Hepatocyte (in vitro differentiated cells): ENCODE data around the gene PSMF1. TPM values are rescaled to one million over a fixed set of nuclear protein-coding genes. Genes with fewer than 3 reads are reported as not detected.

ENCODE experiments used
- DNase-seq: peaks from one replicate; pipeline ENCODE4 v3.0.0-alpha.2; 2016; ENCODE audit warnings: low spot score
- H2AFZ ChIP-seq: fragments of 200-600 bp; sonication (generic); 2 replicates; pipeline ENCODE4 v1.6.0; 2016; ENCODE audit warnings: antibody characterized with exemption, mild to moderate bottlenecking
- H3K27ac ChIP-seq: fragments of 200-600 bp; sonication (generic); 2 replicates; pipeline ENCODE4 v1.5.1; 2016; ENCODE audit warnings: mild to moderate bottlenecking
- H3K27me3 ChIP-seq: fragments of 200-600 bp; sonication (generic); 2 replicates; pipeline ENCODE4 v1.6.1; 2016
- H3K36me3 ChIP-seq: fragments of 200-600 bp; sonication (generic); replicated peaks from 2 replicates; pipeline ENCODE4 v1.5.1; 2016; ENCODE audit warnings: low read depth; ENCODE audit not compliant: insufficient read depth
- H3K4me1 ChIP-seq: fragments of 200-600 bp; sonication (generic); 2 replicates; pipeline ENCODE4 v1.5.1; 2016; ENCODE audit warnings: mild to moderate bottlenecking, moderate library complexity; ENCODE audit not compliant: insufficient read depth
- H3K4me2 ChIP-seq: fragments of 200-600 bp; sonication (generic); 2 replicates; pipeline ENCODE4 v1.6.0; 2016
- H3K4me3 ChIP-seq: fragments of 200-600 bp; sonication (generic); 2 replicates; pipeline ENCODE4 v1.5.1; 2016; ENCODE audit warnings: mild to moderate bottlenecking
- H3K79me2 ChIP-seq: fragments of 200-600 bp; sonication (generic); 2 replicates; pipeline ENCODE4 v1.6.0; 2017; ENCODE audit warnings: mild to moderate bottlenecking
- H3K9me2 ChIP-seq: fragments of 200-600 bp; sonication (generic); replicated peaks from 2 replicates; pipeline ENCODE4 v1.6.0; 2017; ENCODE audit warnings: mild to moderate bottlenecking; ENCODE audit not compliant: insufficient read depth
- H3K9me3 ChIP-seq: fragments of 200-600 bp; sonication (generic); 2 replicates; pipeline ENCODE4 v1.5.1; 2016; ENCODE audit warnings: low read depth, mild to moderate bottlenecking
- H4K20me1 ChIP-seq: fragments of 200-600 bp; sonication (generic); 2 replicates; pipeline ENCODE4 v1.6.0; 2016; ENCODE audit warnings: mild to moderate bottlenecking; ENCODE audit not compliant: insufficient read depth, poor library complexity, severe bottlenecking
- EZH2 ChIP-seq: fragments of 200-600 bp; sonication (generic); IDR thresholded peaks from 2 replicates; pipeline ENCODE4 v1.6.1; 2016; ENCODE audit warnings: antibody characterized with exemption, mild to moderate bottlenecking, borderline replicate concordance
- EZH2phosphoT487 ChIP-seq: fragments of 200-600 bp; sonication (generic); IDR thresholded peaks from one replicate; pipeline ENCODE4 v1.6.1; 2018; ENCODE audit warnings: antibody characterized with exemption, mild to moderate bottlenecking, low read depth, moderate library complexity; ENCODE audit not compliant: unreplicated experiment, severe bottlenecking
- WGBS: methylation state at CpG from one replicate; pipeline ENCODE4 v1.1.6; 2016; ENCODE audit warnings: low lambda C conversion rate; ENCODE audit errors: missing lambda C conversion rate; 5-methylcytosine and 5-hydroxymethylcytosine counted together
- polyA plus RNA-seq: library from polyadenylated mRNA; unstranded; fragments of >200 nt; fragmentation: Nextera tagmentation; extraction: Ambion mirVana; gene quantifications from 2 replicates; pipeline ENCODE4 v1.2.1, GENCODE V29; 2016
- total RNA-seq: library from RNA; depleted of rRNA; stranded (reverse); fragments of >200 nt; gene quantifications from 2 replicates; pipeline ENCODE4 v1.2.3, GENCODE V29; 2014
- TF ChIP-seq, protein P1 (sequence below): fragments of 200-600 bp; sonication (generic); IDR thresholded peaks from 2 replicates; pipeline ENCODE4 v1.5.1; 2016; ENCODE audit warnings: antibody characterized with exemption, mild to moderate bottlenecking; ENCODE audit not compliant: poor library complexity

The PSMF1 gene
- total and polyA plus RNA-seq, 2 experiments from 2014 or later: 97.3 to 126 TPM

DNA sequence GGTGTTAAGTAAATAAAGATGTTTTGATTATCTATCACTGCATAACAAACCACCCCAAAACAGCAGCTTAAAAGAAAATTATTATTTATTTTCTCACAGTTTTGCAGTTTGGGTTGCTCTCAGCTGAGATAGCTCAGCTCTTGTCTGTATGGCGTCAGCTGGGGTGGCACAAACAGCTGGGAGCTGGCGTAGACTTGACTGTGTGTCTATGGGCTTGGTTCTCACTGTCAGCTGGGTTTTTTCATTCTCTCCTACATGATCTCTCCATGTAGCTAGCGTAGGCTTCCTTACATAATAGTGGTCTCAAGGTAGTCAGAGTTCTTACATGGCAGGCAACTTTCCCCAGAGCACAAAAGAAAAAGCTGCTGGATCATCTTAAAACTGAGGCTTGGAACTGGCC lies 72.9 kb downstream of the PSMF1 start:
- no peak for DNase-seq
- no peaks in the 10 kb centered on the region for H3K36me3 ChIP-seq
- peaks cover 18% of the 10 kb centered on the region for H3K4me1 ChIP-seq
- H3K9me2 ChIP-seq: no peaks in the 10 kb centered on the region
- 91% methylated on average over 3 of the region's 3 CpGs for WGBS
- H3K27me3 ChIP-seq: no peaks in the 10 kb centered on the region
- no peaks in the 10 kb centered on the region for H4K20me1 ChIP-seq
- H3K4me2 ChIP-seq: no peak overlapping the region
- no peak overlapping the region for H3K27ac ChIP-seq
- no peak overlapping the region for H3K4me3 ChIP-seq
- H3K9me3 ChIP-seq: no peaks in the 10 kb centered on the region
- no peaks in the 10 kb centered on the region for H3K79me2 ChIP-seq
- H2AFZ ChIP-seq: no peak overlapping the region
- TF ChIP-seq, protein P1, sequence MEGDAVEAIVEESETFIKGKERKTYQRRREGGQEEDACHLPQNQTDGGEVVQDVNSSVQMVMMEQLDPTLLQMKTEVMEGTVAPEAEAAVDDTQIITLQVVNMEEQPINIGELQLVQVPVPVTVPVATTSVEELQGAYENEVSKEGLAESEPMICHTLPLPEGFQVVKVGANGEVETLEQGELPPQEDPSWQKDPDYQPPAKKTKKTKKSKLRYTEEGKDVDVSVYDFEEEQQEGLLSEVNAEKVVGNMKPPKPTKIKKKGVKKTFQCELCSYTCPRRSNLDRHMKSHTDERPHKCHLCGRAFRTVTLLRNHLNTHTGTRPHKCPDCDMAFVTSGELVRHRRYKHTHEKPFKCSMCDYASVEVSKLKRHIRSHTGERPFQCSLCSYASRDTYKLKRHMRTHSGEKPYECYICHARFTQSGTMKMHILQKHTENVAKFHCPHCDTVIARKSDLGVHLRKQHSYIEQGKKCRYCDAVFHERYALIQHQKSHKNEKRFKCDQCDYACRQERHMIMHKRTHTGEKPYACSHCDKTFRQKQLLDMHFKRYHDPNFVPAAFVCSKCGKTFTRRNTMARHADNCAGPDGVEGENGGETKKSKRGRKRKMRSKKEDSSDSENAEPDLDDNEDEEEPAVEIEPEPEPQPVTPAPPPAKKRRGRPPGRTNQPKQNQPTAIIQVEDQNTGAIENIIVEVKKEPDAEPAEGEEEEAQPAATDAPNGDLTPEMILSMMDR: no peak
- TF ChIP-seq EZH2phosphoT487 (no peak), EZH2 (no peak)

- no peaks in the 10 kb centered on the region for H3K79me2 ChIP-seq
Measured at GRCh38 chr20:1195226-1195625, 76.8 kb downstream of the PSMF1 start.

DNA sequence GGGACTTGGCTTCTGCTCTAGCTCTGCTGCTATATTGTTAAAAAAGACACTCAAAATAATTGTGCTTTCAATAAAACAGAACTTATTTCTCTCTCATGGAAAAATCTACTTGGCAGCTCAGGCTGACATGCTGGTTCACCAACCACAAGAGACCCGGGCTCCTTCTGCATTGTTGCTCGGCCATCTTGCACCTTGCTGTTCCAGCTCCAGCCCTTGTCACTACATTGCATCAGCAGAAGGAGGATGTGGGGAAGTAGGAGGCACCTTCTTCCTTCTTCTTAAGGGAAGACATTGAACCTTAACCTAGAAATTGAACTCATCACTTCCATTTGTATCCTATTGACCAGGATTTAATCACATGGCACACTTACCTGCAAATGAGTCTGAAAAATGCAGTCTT lies 78.2 kb downstream of the PSMF1 start:
- no peaks in the 10 kb centered on the region for H3K79me2 ChIP-seq
- no peak overlapping the region for H3K4me3 ChIP-seq
- H3K4me2 ChIP-seq: no peak overlapping the region
- H3K36me3 ChIP-seq: no peaks in the 10 kb centered on the region
- H3K4me1 ChIP-seq: no peaks in the 10 kb centered on the region
- no peak for DNase-seq
- no peaks in the 10 kb centered on the region for H3K9me3 ChIP-seq
- TF ChIP-seq EZH2phosphoT487 (no peak), EZH2 (no peak)
- TF ChIP-seq, protein P1: no peak
- H2AFZ ChIP-seq: no peak overlapping the region
- H4K20me1 ChIP-seq: no peaks in the 10 kb centered on the region
- WGBS: 80% methylated on average over 2 of the region's 2 CpGs
- H3K9me2 ChIP-seq: no peaks in the 10 kb centered on the region
- no peaks in the 10 kb centered on the region for H3K27me3 ChIP-seq
- no peak overlapping the region for H3K27ac ChIP-seq

More at GRCh38 chr20:1195226-1195625, 76.8 kb downstream of the PSMF1 start:
- Histone ChIP-seq H3K9me3 (no peaks in the 10 kb centered on the region), H3K4me1 (no peaks in the 10 kb centered on the region), H3K9me2 (no peaks in the 10 kb centered on the region), H3K4me3 (no peak overlapping the region), H3K4me2 (no peak overlapping the region), H2AFZ (no peak overlapping the region), H4K20me1 (no peaks in the 10 kb centered on the region), H3K36me3 (no peaks in the 10 kb centered on the region), H3K27me3 (no peaks in the 10 kb centered on the region), H3K27ac (no peak overlapping the region)
- TF ChIP-seq, protein P1: no peak
- TF ChIP-seq EZH2phosphoT487 (no peak), EZH2 (no peak)
- WGBS: 74% methylated on average over 1 of the region's 1 CpG
- no peak for DNase-seq

GRCh38 chr20:1197801-1198200 lies 79.4 kb downstream of the PSMF1 start:
- no peak overlapping the region for H2AFZ ChIP-seq
- no peak overlapping the region for H3K27ac ChIP-seq
- H3K4me2 ChIP-seq: no peak overlapping the region
- no peak for DNase-seq
- H3K27me3 ChIP-seq: no peaks in the 10 kb centered on the region
- H3K4me1 ChIP-seq: no peaks in the 10 kb centered on the region
- no peaks in the 10 kb centered on the region for H4K20me1 ChIP-seq
- H3K36me3 ChIP-seq: no peaks in the 10 kb centered on the region
- no peaks in the 10 kb centered on the region for H3K9me2 ChIP-seq
- WGBS: 82% methylated on average over 7 of the region's 7 CpGs
- no peaks in the 10 kb centered on the region for H3K79me2 ChIP-seq
- no peak overlapping the region for H3K4me3 ChIP-seq
- H3K9me3 ChIP-seq: no peaks in the 10 kb centered on the region
- TF ChIP-seq, protein P1: no peak
- no peak for TF ChIP-seq EZH2
- no peak for TF ChIP-seq EZH2phosphoT487
